Stimulated activated CD8-positive, alpha-beta memory T cell treated with anti-CD3 and anti-CD28 coated beads, Interleukin-7, amount 100 ng/mL, for 48 hours (primary cell): ENCODE results near the gene ZNF750.
A peak's percentile ranks its signal among the peaks of the same experiment; 100 is the strongest.

Experiments
- DNase-seq, 2 donors: peaks; one replicate each; pipeline ENCODE4 v3.0.0-alpha.2; 2020; ENCODE audit warnings: low read depth in 1 of 2; ENCODE audit errors: extremely low read depth in 1 of 2

ZNF750 gene

DNA sequence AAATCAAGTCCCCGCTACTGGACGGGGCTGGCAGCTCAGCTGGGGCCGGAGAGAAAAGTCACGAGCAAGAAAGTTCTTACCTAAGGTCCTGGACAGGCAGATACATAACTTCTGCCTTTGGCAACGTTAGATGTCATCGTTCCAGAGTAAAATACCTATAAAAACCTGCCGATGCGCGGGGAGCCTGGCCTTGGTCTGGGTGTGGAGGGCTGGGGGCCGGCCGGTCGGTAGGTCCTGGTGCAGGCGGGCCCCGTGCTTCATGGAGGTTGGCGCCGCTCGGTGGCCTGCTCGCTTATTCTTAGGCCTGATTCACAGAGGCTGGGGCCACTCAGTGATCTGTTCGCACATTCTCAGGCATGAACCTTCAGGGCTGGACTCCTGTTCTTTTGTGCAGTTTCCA lies 33.7 kb upstream of the ZNF750 start:
- no peak for DNase-seq

DNA sequence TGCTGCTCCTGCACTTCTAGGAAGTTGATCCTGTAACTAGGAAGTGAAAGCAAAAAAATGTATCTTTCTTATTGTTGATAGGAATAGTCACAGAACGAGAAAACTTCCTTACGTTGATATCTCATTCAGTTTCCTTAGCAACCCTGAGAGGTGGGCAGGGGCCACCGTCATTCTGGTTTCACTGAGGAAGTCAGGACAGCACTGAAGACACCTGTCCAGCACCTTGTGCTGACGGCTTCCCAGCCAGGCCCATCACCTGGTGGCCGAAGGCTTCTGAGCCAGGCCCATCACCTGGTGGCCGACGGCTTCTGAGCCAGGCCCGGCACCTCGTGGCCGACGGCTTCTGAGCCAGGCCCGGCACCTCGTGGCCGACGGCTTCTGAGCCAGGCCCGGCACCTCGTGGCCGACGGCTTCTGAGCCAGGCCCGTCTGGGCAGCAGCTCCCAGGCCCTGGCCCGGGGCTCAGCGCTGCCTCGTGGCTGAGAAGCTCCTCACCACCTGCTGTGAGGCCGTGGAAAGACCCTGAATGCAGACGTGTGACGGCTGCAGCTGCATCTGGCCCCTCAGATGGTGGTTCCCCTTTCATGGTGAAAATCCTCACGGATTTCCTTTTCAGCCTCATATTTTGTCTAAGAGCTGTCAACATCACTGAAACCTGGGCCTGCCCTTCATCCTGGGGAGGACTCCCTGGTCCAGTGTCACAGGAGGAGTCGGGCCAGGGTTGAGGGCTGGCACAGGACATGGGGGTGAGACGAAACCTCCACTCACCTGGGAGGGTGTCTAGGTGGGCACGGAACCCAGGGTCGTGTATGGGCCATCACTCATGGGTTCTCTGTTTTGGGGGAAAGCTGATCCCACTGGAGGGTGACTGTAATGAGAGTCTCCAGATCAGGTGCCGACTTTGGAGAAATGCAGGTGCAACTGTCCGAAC lies 33.0 kb upstream of the ZNF750 start:
- DNase-seq: no peak

DNA sequence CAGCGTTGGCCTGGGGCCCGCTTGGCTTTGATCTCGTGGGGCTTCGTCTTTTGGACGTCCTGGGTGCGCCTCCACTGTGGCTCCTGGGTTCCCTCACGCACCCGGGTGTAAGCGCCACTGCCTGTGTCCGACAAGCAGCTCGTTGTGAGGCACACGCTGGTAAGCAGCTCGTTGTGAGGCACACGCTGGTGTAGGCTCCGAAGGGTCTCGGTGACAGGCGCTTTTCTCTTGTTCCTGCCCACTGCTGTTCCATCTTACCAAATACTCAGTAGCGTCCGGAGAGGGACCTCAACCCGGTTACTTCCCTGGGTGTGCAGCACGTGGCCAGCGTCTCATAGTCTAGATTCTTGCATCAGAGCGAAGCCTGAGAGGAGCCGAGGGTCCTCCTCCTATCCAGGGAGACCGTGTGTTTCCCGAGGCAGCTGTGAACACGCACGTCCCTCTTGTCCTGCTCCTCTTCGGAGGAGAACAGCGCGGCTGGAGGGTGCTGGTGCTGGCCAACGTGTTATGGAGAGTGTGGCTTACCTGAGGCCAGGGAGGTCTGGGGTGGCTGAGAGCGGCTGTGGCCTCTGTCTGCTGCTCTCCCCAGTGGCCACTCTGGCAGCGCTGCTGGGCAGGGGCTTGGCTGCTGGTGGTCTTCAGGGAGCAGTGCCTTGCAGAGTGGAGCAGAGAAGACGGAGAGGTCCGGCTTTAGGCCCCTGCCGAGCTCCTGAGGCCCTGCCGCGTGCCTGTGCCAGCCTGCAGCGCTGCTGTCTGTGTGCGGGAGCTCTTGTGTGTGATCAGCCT lies 32.1 kb upstream of the ZNF750 start:
- no peak for DNase-seq

DNA sequence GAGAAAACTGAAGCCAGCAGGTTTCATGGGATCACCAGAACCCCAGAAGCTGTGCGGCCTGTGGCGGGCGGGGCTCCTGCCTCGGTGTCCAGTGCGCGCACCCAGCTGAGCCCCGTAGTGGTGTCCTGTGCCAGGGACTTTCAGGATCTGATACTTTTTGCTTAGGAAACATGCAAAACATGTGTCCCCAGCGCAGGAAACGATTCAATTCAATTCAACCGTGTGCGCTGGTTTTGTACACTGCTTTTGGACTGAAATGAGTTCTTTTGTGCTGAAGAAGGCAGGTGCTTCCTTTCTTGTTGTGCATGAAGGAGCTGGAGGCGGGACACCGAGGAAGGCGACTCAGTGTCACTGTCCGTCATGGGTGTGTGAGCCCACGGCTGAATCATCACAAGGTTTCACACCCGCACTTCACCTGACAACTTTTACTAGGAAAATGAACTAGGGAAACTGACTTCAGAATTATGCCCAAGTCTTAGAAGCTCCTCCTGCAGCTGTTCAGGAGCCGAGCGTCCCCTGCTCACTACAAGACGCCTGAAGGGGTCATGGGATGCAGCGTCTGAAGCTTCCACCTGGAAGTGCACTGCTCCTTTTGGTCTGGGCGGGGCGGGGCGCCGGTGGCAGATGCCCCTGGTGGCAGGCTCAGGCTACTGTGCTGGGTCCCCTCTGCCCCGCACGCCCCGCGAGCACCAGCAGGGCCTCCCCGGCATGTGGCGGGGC lies 31.4 kb upstream of the ZNF750 start:
- no peak for DNase-seq

DNA sequence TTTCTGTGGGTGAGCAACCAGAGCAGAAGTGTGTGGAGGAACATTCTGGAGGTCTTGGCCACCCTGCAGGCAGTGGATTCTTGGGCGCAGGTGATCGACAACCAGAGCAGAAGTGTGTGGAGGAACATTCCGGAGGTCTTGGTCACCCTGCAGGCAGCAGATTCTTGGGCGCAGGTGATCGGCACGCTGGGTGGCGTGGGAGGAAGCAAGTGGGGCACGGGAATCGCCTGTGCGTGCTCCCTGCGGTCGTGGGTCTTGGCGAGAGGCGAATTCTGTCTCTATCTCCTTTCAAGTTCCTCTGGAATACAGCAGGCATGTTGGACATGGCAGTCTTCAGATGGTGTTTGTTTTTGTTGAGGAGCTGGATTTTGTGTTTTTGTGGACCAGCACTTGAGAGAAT lies 30.7 kb upstream of the ZNF750 start:
- no peak for DNase-seq

DNA sequence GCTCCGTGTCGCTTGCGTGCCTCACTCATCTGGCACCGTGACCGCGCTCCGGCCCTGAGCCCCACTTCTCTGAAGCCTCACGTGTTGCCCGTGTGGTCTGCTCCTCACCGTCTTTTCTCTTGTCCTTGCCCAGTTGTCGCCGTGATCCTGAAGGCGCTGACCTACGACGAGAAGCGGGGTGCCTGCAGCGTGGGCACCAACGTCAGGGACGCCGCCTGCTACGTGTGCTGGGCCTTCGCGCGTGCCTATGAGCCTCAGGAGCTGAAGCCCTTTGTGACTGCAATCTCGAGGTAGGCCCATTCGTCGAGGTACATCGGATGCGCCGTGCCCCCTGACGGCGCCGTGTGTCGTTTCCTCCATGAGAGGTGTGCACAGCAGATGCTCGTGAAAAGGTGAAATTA lies 30.3 kb upstream of the ZNF750 start:
- DNase-seq: no peak

DNA sequence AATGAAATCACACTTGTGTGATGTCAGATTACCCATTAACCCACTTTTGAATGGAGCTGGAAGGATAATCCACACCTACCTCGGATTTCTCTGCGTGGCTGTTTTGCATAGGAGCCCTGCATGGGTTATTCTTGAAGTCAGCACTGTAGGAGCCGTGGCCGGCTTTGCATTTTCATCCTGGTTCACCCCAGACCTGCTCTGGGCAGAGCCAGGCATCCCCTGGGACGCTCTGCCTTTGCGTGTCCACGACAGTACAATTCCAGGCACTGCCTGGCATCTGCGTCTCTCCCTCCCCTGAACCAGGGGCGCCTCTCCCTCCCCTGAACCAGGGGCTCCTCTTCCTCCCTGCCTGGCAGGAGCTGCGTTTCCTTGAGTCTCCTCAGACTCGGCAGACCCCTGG lies 29.7 kb upstream of the ZNF750 start:
- no peak for DNase-seq

DNA sequence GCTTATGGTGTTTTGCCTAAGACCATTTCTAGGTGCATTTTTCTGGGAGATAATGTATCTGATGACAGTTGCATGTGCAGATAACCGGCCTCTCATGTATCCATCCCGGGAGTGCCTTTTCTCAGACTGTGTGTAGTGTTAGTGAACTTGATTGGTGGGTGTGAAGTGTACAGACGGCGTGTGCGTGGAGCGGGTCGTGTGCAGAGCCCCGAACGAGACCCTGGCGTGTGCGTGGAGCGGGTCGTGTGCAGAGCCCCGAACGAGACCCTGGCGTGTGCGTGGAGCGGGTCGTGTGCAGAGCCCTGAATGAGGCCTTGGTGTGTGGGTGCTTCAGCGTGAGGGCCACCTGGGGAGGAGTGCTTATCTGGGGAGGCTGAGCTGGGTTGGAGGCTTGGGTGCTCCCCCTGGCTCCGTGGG lies 28.9 kb upstream of the ZNF750 start:
- DNase-seq: no peak

DNA sequence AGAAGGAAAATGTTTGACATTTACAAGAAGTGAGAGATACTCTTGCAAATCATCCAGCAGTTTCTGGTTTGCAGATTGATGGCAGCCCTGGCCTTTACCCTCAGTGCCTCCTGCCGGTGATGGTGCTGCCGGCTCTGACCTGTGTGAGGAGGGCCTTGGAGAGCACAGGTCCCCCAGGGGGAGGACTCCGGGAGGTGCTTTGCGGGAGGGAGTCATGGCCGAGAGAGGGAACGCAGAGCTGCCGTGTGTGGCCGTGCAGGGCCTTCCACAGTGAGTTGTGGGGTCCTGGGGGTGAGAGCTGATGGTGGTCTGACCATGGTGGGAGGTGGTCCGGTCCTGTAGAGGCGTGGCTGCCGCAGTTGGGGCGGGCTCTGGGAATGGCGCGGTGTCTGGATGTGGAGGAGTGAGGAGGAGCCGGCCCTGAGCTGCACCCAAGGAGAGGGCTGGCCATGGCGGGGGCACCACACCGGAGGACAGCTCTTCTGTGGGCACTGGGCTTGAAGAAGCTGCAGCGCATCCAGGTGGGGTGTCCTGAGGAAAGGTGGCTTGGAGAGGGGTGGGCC lies 28.0 kb upstream of the ZNF750 start:
- no peak for DNase-seq

DNA sequence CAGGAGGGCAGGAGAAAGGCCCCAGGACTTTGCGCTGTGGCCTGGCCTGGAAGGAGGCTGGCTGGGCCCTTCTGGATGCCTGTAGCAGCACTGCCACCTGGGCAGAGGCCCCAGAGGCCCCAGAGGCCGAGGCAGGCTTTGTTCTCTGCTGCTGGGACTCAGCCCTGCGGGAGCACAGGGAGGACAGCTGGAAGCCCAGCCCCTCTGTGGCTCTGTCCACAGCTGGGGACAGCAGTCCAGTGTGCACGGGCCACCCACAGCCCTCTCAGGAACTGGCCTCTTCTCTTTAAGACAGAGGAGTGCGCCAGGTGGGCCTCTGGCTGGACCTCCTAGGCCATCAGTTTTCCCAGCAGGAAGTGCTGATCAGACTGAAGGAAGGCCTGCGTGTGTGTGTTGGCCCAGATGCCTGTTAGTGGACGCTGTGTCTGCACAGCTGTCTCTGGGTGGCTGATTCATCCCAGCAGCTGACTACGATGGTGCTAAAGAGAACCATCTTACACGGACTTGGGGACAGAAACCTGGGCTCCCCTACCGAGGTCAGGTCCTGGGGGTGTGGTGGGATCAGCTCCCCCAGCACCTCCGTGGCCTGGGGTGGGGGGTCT lies 26.9 kb upstream of the ZNF750 start:
- DNase-seq: no peak

DNA sequence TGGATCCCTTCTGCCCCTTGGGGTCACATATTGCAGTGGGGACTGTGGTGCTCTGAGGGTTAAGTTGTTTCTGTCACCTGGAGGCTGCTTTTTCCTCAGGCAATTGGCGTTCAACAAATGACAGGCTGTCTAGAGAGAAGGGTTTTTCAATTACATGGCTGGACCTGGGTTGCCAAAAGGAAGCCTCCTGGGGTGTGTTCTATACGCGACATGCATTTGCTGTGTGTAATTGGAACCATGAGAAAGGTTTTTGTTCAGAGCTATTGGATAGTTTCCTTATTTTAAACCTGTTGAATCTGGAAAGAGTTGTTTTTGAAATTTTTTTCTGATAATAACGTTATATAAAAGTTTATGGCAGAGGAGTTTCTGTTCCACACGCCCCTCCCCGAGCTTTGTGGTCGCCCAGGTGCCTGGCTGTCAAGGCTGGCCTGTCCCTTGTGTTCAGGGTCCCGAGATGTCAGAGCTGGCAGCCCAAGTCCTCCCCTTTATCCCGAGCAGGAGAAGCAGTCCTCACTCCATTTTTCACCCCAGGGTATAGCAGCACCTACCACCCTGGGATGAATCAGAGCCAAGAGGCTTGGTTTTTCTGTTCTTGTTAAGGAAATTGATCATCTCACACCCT lies 26.1 kb upstream of the ZNF750 start:
- DNase-seq: no peak

DNA sequence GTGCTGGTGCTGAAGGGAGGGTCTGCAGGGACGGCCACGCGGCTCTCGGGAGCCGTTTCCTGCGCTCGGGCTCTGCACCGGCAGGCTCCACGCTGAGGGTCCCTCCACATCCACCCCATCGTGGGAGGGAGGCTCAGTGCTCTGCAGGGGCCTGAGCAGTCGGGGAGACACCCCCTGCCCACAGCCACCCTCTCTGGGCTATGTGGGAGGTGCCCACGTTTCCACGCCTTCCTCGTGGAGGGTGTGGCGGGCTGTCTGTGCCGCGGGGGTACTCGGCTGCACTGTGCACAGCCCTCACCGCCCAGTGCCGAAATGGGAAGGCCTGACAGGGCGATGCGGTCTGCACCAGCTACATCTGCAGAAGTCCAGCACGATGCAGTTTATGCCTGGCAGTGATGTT lies 25.5 kb upstream of the ZNF750 start:
- DNase-seq: no peak

DNA sequence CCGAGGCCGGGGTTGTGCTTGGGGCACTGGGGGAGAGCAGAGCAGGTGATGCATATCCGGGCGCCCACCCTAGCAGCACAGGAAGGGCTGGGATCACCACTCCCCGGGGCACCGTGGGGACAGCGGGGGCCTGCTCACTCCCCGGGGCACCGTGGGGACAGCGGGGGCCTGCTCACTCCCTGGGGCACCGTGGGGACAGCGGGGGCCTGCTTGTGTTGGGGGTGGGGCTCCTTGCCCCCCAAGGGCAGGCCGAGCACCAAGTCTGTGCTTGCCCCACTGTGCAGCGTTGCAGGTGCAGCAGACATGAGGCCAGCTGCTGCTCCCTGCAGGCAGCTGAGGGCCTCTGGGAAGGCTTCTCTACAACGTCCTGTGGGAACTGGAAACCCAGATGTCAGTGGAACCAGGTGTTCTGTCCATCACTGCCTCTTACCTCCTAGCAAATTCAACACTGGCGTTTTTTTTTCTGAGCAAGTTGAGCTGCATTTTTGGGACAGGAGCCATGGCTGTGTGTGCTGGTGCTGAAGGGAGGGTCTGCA lies 25.0 kb upstream of the ZNF750 start:
- no peak for DNase-seq

DNA sequence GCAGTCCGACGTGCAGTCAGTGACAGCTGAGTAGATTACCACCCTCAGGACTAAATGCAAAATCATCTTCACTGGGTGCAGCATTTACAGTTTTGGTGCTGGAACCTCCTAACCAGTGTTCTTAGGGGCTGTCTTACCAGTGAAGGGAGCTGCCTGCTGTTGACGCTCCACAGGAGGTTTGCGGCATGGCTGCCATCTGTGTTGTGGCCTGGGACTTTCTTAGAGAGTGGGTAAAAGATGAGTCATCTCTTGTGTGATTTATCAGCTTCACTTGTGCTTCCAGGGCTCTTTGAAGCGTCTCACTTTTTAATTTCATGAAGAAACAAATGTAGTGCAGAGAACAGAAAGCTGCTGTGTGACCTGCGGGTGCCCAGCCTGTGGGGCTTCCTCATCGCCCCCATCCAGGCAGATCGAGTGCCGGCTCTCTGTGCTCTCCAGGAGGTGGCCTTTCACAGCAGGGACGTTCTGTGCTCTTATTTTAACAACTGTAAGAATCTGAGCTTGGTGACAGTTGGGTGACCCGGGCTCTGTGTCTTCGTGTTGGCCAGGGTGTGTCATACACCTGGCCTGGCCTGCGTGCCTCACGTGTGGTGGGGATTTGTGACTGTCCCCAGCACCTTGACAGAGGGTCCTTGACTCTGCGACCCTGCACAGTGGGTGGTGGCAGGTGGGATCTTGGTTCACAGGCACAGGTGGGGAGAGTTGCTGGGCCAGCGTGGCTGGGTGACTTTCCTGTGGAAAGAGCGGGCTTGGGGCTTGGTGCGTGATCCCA lies 24.3 kb upstream of the ZNF750 start:
- DNase-seq: peak; percentile 63 to 90

DNA sequence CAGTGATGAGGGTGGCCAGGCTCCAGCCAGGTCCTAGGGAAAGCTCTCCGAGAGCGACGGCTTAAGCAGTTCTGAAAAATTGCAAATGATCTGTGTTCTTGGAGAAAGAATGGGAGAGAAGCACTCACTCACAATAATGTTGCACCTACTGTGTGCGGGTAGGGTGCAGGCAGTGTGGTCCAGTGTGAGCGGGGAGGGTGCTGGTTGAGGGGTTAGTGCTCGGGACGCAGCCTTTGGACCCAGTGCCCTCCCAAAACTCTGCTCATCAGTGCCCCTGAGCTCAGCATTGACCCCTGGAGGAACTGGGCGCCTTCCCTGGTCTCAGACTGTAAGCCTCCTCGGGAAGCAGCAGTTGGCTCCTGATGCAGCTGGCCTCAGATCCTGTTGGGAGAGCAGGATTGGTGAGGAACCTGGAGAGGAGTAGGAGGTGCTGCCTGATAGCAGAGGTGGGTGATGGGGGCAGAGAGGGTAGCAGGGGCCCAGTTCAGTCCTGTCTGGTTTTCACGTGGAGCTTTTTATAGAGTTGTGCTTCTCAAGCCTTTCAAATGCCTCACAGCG lies 23.6 kb upstream of the ZNF750 start:
- no peak for DNase-seq

DNA sequence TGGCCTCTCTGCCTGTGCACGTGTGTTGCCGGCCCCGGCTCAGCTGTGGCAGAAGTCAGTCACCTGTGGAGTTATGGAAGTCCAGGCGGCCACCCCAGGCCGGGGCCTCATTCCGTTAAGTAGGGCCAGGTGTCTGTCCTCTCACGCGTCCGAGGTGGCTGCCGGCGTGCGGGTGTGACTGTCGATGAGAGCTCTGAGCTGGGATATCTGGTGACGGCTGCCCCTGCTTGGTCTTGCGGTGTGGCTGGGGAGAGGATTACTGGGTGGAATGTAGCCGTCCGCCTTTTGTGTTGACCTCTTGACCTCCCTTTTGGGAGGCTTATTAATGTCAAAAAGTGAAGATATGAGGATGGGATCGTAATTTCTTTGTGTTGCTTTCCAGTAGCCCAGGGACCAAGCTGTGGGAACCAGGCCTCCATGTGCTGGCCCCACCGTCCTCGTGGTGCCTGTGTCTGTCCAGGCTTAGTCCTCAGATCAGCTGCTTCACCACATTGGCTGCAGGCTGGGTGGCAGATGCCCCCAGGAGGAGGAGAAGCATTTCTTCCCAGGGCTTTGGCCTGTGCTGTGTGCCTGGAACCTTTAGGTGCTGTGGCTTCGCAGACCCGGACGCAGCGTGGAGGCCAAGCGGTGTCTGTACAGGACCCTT lies 23.0 kb upstream of the ZNF750 start:
- DNase-seq: no peak

DNA sequence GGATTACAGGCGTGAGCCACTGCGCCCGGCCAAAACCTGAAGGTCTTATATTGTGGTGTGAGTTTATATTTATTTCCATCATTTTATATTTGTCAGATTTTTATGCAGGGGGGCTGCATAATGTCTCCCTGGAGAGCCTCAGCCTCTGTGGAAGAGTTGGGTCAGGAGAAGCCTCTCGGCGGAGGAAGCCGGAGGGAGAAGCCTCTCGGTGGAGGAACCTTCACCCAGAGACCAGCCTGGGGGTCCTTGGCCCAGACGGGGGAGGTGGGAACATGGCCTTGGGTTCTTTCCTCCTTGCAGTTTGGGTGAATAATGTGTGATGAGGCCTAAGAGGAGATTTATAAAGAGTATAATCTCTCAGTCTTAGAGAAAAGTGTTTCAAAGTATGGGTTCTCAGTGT lies 22.4 kb upstream of the ZNF750 start:
- no peak for DNase-seq

DNA sequence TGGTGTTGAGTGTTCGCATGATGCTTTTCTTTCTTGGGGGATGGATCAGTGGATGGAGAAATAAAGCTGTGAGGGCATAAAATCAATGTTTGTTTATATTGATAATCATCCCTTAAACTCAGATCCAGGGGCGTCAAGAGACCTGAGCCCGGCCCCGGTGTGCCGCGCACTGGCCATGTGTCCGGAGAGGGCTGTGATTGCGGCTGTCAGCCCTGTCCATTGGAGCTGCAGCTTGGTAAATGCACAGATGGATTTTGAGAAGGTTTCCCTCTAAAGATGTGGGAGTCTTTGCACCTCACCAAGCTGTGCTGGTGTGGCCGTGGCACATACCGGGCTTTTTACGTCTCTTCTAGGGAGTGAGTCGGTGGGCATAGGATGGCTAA lies 21.6 kb upstream of the ZNF750 start:
- no peak for DNase-seq
